GM18511 (cell line): ENCODE results near the gene HOXB2.
A peak's percentile ranks its signal among the peaks of the same experiment; 100 is the strongest.

Experiments
- ATAC-seq: cut with Tn5 transposase; IDR thresholded peaks from one replicate; pipeline ENCODE4 v1.9.1; 2021; ENCODE audit warnings: mild to moderate bottlenecking, moderate library complexity; ENCODE audit not compliant: unreplicated experiment

HOXB2 gene

DNA sequence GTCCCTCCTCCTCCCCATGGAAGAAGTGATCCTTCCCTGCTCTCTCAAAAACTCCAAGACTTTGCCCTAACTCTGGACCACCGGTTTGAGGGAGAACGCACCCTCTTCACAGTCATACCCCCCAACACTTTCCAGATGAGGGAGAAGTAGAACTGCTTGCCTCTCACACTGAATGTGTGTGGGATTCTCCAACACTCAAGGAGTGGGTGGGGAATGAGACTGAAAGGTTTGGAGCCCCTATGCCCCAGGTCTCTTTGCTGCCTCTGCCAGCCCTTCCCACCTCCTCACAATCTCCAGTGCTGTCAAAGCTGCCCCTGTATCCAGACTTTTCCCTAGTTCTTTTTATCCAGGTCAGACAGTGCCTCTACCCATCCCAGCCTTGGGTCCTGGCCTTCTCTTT, 21.8 kb upstream of the HOXB2 start:
- no peak for ATAC-seq

DNA sequence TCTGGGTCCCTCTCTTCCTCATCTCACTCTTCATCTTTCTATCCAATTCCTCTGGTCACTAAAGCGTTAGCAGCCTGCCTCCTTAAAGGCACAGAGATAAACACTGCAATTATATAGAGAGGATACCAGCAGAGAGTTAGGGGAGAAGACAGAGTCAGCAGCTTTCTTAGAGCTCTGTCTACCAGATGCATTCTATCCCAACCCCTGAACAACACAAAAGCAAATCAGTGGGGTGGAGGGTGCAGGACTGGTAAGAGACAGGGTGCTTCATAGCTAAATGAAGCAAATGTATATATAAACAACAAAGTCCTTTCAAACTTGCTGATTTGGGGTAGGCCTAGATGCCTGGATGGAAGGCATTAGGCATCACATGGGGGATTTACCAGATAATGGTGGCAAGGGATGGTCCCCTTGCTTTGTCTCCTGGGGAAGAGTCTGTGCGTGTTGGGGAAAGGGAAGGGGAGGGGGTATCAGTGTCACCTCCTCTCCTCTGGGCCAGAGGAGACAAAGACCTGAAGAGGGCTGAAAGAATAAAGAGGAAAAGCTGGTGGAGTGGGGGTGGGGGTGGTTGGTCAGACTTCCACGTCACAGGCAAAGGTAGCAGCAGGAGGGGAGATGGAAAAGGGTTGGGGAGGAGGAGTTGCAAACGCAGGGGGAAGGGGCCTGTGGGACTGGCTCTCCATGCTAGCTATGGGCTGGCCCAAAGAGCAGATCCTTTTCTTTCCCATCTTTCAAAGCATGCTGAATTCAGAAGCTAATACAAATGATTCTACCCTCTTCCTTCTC, 21.2 kb upstream of the HOXB2 start:
- ATAC-seq, result no peak

DNA sequence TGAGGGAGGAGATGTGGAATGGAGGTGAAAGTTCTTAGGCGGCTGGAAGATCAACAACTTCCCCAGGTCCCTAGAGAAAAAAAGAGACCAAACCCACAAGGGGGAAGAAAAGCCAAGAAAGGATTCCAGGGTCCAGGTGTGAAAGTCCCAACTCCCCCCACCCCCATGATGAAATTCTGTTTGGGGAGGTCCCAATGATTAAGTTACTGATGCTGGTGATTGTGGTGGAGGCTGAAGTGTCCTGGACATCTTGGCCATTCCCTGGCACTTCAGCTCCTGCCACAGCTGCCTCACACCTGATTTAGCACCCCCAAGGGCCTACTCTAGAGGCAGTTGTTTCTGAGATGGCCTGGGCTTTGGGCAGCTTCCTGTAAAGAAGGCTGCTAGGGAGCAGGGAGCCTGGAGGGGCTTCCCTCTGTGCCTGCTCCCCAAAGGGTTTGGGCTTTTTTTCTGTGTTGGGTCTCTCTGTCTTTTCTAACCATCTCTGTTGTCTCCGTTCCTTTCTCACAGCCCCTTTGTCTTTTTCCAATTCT, 20.2 kb upstream of the HOXB2 start:
- ATAC-seq, result no peak

DNA sequence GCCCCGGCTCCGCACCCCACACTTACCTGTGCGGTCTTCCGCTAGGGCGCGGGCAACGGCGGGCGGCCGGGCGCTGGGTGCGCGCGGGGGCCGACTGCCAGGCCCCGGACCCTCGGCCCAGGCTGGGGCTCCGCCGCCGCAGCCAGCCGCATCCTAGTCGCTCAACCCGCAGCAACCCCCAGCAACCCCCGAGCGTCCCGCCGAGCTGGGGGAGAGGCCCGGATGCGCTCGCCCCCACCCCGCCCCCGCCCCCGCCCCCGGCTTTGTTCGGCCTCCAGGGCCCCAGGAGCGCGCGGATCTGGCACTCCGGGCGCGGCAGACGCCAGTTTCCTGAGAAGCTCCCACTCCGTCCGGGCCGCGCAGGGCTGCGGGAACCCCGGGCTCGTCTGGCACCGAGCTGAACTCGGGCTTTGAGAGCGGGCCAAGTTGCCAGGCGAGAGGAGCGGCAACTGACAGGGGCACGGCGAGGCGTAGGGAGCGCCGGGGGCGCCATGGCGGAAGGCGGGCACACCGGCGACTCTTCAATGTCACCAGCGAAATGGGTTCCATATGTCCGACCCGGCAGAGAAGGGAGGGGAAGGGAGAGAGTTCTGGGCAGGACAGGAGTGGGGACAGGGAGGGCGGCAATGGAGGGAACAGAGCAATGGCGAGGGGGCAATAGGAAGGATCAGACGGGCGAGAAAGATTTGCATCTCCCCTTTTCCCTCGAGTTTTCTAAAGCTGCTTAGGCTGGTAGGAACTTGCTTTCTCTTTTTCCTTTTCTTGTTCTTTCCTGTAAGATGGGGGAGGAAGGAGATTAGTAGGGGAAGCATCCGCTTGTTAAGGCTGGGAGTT, 19.5 kb upstream of the HOXB2 start:
- ATAC-seq, result no peak

DNA sequence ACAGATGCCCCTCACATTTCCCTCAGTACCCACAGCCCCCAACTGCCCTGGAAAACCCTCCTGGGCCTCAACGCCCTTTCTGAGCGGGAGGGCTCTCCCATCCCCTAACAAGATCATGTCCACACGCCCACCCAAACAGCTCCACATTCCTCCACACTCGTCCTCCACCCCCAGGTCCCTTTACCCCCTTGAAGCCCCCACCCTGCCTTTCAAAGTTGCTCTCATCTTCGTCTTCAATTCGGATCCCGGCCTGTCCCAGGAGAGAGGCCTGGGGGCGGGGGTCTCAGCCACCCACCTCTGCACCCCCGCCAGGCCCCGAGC, 18.9 kb upstream of the HOXB2 start:
- ATAC-seq, result no peak

DNA sequence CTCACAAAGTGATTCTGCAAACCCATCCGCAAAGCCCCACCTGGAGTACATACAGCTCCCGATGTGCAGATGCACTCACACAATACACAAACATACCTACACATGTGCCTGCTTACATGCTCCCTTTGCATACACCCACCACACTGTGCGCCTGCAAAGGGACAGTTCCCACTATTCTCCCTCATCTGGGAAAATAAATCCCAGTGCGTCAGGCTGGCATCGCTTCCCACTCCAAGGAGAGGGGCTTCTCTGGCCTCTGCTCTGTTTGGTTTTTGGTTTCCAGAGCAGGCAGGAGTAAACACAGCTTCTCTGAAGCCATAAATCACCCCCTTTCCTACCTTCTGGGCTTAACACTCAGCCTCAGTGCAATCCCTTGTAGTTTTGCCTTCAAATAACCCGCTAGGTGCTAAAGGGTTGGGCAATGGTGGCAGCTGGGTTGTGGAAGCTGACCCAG, 18.5 kb upstream of the HOXB2 start:
- no peak for ATAC-seq

DNA sequence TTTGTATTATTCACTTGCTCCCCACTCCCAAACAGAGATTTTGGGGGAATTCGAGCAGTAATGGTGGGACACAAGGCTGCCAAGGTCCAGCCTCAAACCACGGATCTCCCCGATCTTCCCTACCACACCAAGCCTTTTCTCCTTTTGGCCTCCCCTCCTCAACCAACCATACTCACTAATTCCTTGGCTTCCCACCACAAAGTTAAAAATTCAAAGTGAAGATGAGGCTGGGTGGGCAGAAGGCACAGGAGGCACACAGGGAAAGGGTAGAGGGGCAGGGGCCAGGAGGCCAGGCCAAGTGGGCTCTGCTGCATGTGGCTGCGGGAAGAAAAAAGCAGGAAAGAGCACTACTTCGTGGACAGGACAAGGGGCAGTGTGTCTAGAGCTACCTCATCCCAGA, 18.0 kb upstream of the HOXB2 start:
- no peak for ATAC-seq

DNA sequence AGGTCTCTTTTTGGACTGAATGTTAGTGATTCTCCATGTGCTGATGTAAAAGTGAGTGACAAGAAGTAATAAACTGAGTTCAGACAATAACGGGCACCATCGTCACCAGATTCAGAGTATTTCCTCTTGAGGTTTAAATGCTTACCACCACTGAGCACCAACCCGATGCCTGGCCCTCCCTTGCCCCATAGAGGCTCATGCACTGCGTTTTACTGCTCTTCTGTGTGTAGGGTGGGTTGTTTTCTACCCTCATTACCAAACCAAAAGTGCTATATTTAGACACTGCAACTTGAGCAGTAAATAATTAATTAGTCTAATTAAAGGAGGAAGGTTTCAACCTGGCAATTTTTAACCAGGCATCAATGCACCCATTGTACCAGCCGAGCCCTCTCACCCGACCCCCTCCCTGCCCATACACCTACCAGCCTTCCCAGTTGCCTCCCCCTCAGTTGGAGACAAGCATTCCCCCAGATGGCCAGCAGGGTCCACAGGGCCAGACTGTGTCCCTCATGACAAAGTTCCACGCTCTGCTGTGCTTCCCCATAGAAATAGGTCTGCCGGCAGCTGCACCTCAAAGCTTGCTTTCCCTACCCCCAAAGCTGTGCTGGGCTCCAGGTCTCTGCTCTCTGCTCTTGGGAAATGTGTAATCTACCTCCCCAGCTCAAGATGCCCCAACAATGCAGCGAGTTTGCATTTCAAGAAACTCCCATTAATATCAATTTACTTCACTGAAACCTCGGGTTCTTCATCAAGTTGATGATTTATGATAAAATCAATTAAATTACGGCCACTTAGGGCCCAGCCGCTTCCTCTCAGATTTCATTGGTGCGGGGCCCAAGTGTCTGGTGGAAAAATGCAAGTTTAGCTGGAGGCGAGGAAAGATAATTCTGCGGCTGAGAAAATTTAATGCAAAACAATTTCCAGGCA, 17.2 kb upstream of the HOXB2 start:
- peak; percentile 80 for ATAC-seq

DNA sequence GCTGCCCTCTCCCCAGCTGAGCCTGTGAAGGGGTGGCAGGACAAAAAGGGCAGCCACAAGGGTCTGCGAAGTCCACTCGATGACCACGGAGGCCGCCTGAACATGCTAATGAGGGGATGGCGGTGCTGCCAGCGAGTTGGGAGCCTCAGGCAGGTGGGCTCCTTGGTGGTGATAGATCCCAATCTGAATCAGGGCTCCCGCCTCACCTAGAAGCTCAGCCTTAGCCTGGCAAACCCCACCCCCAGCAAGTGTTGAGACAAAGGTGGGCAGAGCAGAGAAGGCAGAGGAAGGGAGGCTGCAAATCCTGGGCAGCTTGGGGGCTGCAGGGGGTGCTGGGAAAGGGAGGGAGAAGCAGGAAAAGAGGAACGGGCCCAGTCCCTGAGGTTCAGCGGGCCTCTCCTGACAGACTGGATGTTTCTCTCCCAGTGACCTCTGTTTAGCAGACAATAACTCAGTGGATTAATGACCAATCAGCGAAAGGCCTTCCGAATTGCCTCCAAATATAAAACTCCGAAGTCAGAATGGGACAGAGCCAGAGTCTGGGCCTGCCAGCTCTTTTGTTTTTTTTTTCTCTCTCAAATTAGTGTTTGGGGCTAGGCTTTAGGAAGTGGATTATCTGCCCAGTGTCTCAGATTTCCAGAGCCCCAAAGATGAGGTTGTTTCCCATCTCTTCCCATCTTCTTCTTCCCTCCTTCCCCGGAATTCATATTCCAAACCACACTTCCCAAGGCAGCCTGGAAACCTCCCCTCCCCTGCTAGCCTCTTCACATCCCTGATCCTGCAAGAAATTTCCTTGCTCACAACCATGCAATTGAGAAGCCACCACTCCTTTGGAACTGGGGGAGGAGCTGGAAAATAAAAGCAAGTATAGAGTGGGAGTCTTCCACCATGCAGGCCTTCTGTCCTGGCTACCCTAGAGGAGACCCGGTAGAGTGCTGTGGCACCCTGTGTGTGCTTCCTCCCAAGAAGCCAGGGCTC, 15.2 kb upstream of the HOXB2 start:
- ATAC-seq, result no peak

DNA sequence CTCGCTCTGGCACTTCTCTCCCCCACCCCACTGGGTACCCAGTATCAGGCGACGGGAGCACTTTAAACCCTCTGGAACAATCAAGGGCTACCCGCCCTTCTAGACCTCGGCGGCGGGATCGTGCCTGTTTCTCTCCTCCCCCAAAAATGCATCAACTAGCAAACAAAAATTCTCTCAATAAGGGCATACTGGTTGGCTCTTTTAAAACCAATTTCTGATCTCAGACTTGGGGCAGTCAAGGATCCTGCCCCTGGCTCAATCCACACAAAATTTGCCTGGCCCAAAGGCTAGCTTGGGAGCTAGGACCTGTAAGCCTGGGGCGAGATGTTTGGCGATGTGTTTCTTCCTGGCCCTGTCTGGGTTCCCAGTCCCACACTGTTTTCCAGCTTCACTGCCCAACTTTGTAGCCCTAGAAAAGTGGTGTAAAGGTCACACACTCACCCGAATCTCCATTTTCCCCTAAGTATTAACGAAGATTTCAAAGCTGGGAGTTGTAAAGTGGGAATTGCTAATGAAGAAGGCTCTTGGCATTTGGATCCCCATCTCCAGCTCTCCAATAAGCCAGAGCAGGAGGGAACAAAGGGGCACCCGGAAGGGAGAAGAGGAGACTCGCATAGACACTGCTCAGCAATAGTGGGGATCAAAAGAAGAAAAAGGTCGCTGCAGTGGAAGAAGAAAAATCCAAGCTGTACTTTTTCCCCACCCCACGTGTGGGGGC, 14.4 kb upstream of the HOXB2 start:
- ATAC-seq, result no peak

DNA sequence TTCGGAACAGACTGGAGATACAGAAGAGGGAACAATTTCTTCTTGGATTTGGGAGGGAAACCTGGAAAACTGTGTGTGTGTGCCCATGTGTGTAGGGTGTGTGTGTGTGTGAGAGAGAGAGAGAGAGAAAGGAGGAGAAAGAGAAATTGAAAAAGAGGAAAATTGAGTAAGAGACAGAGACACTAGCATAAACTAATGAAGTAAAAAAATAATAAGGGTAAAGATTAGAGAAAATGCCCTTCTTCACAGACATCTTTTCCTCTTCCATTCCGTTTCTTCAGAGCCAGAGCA, 13.9 kb upstream of the HOXB2 start:
- ATAC-seq, result no peak

DNA sequence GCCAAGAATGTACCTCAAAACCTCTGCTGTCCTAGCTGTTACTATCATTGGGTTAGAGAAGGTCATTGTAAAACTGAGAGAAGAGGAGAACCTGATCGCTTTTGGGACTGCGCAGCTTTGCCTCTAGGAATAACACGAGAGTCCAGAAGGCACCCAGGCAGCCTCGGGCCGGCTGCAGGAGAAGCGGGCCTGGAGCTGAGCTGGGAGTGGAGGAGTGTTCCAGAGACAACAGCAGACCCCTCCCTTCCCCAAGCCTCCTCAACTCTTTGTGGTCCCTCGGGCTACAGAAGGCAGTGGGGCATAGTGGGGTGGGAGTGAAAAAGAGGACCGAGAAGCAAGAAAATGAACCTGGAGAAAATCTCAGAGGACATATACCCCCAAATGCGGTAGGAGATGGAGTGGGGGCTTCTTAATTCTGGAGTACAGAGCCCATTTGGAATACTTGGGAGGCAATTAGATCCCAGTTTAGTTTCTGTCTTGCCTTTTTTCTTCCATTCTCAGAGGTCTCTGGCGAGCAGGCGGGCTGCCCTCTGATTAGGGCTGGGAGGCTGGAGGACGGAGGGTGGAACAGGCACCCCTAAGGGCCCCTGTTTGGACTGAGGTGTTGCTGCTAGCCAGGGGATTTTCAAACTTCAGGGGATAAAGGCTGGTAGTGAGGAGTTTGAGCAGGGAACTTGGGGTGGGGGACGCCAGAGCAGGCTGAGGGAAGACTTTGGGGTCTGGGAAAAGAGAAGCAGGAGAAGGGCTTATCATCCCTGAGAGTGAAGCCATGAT, 13.3 kb upstream of the HOXB2 start:
- no peak for ATAC-seq

DNA sequence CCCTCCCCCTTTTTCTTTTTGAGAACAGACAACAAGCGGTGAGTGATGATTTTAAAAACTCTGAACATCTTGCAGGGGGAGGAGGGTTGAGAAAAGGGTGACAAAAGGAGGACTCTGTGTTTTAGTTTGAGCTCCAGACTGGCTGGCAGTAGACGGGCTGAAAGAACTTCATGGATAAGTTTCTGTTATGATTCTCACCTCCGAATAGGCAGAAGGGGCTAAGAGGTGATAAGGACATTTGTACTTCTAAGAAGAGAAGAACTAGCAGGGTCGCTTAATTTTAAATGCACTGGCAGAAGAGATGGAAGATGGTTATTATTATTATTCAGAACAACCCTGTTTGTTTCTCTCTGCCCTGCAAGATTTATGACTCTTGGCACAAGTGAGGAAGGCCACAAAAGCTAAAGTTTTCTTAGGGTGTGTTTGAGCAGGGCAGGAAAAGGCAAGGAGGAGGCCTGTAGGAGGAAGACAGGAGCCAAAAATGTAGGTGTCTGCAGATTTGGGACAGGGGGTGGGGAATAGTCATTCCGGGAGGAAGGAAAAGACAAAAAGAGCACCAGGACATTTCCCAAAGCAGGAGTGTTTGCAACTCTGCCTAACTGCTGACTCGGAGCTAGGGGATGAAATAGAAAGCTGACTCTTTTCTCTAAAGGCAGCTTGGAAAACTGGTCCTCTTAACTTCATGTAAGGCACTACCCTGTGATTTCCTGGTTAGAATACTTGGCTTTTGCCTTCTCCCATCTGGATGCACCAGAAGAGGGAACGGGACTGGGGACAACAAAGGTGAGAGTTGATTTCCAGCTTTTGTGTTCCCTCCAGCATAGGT, 11.9 kb upstream of the HOXB2 start:
- ATAC-seq, result no peak

DNA sequence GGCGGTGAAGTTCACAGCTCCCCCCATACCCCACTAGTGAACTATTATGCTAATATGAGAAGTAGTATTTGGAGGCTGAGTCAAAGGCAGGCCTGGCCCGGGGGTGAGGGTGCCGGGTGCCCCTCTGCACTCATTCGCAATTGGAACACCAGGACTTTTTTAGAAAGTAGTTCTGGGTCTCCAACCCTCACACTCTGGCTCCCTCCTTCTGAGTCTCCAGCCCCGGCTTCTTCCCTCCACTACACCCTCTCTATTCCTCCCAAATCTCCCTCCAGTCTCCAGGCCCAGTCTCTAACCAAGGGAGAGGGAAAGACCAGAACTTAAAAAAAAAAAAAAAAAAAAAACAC, 11.3 kb upstream of the HOXB2 start:
- ATAC-seq, result no peak

DNA sequence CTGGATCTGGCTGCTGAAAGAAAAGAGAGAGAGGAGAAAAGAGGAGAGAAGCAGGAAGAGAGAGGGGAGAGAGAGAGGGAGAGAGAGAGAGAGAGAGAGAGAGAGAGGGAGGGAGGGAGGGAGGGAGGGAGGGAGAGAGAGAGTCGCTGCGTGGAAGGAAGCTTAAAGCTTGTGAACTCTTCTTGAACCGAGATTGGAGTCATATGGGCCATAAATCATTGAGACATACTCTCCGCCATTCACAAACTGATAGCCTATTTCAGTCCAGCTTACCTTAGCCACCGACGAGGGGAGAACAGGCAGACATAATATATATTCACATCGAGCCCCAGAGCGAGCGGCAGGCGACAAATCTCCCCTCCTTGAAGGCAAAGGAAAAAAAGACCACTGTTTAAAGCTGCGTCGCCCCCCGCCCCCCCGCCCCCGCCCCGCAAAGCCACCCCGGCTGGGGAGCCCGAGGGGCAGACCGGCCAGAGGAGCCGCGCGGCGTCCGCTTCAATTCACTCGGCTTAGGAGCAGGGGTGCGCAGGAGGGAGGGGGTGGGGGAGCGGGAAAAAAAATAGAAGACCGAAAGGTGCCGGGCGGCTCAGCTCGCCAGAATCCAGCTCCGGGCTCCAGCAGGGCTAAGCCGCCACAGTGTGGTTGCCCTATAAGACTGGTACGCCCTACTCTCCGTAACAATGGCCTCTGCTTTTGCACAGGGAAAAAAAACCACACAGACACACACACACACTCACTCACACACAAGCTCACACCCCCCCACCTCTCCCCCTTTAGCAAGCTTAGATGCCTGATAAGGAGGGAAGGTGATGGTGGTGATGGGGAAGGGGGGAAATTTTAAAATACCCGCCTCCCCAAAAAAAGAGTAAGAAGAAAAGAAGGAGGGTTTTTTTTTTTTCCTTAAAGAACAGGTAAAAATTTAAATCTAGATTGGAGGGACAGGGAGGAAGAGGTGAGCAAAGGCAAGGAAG, 10.6 kb upstream of the HOXB2 start:
- ATAC-seq, result no peak

DNA sequence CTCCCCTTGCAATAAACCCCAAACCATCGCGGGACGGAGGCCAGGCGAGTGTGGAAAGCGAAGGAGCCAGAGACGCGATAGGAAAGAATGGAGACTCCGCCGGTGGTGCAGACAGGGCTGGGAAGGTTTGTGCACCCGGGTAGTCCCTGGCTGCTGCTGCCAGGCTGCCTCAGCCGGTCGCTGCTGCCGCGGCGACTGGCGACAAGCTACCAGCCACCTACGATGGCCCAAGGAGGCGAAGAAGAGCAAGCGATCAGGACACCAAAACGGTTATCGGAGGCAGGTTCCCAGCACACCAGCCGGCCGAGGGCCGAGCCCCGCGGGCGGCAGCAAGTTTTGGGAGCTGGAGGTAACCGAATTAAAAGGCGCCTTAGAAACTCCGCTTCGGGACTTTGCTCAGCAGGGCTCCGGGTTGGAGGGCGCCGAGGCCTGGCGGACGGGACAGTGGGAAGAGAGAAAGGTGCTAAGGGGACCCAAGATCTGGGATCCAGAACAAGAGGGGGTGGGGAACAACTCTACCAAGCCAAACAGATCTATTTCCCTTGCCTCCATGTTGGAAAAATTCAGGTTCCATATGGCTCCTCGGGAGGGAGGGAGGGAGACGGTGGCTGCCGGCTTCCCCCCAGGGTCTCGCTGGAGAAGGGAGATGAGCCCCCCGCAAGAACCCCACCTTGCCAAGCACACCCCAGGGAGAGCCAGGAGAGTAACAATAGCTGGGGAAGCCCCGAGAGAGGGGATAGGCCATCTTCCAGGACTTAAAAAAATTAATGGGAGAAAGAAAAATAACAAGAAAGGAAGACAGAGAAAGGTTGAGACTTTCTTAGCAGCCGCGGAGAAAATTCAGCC, 9.7 kb upstream of the HOXB2 start:
- no peak for ATAC-seq
